D721Med (cell line): ENCODE data around the gene SH3BP2.

ENCODE experiments used
- DNase-seq: peaks from one replicate; pipeline ENCODE4 v3.0.0; 2011; ENCODE audit warnings: low spot score; ENCODE audit not compliant: insufficient read length
- FAIRE-seq: peaks from 2 replicates; lab custom pipeline; 2011; peaks lifted over from hg19 to GRCh38; lab: Jason Lieb, UNC
- TF ChIP-seq, protein P1 (sequence below): IDR thresholded peaks from 2 replicates; pipeline ENCODE4 v1.5.1; 2012; ENCODE audit warnings: mild to moderate bottlenecking, control low read depth; ENCODE audit not compliant: insufficient read depth; ENCODE audit errors: missing control alignments

The SH3BP2 gene

GRCh38 chr4:2783790-2784189 is 9.1 kb upstream of the SH3BP2 start:
- DNase-seq (no peak), FAIRE-seq (no peak)
- TF ChIP-seq, protein P1, sequence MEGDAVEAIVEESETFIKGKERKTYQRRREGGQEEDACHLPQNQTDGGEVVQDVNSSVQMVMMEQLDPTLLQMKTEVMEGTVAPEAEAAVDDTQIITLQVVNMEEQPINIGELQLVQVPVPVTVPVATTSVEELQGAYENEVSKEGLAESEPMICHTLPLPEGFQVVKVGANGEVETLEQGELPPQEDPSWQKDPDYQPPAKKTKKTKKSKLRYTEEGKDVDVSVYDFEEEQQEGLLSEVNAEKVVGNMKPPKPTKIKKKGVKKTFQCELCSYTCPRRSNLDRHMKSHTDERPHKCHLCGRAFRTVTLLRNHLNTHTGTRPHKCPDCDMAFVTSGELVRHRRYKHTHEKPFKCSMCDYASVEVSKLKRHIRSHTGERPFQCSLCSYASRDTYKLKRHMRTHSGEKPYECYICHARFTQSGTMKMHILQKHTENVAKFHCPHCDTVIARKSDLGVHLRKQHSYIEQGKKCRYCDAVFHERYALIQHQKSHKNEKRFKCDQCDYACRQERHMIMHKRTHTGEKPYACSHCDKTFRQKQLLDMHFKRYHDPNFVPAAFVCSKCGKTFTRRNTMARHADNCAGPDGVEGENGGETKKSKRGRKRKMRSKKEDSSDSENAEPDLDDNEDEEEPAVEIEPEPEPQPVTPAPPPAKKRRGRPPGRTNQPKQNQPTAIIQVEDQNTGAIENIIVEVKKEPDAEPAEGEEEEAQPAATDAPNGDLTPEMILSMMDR: no peak

- TF ChIP-seq, protein P1: no peak
- no peak for DNase-seq
- FAIRE-seq: no peak
Measured at GRCh38 chr4:2785613-2786012, 7.3 kb upstream of the SH3BP2 start.

DNA sequence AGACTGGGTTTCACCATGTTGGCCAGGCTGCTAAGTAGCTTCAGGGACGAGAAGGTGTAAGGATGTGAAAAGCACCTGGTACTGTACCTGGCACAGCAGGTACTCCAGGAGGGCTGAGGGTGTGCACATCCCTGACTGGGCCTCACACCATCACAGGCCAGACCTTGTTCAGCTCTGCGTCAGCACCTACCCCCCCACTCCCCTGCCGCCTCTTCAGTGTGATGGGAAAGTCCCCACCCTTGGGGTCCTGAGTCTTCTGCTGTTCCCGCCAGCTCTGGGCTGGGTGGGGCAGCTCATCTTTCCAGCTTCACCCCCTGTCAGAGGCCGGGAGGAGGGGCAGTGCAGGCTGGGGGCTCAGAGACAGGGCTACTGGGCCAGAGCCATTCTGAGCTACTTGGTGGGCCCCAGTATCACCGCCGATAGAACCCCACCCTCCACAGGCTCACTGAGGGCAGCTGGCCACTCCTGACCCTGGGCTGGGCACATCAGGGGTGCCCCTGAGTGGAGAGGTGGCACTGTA is 6.7 kb upstream of the SH3BP2 start:
- no peak for FAIRE-seq
- TF ChIP-seq, protein P1: no peak
- no peak for DNase-seq

DNA sequence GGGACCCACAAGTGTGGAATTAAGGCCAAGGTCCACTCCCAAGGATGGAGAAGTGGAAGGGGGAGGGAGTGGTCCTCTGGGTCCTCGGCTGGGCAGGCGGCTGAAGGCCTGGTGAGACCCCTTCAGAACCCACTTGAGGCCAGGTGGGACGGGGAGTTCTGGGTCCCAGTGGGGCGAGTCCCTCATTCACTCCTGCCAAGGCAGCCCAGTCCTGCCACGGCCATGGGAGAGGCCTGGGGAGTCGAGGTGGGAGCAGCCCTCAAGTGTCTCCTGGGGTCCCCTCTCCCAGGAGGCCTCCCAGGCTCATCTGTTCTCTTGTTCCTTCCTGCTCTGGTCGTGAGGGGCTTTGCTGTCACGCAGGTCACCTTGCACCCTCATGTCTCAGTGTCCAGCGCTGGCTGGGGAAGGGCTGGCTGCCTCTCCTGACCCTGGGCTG is 6.1 kb upstream of the SH3BP2 start:
- no peak for FAIRE-seq

GRCh38 chr4:2787230-2788100 is 5.4 kb upstream of the SH3BP2 start:
- FAIRE-seq (no peak), DNase-seq (no peak)
- TF ChIP-seq, protein P1: no peak

More for the DNA sequence above, 6.1 kb upstream of the SH3BP2 start:
- no peak for DNase-seq
- TF ChIP-seq, protein P1: no peak

DNA sequence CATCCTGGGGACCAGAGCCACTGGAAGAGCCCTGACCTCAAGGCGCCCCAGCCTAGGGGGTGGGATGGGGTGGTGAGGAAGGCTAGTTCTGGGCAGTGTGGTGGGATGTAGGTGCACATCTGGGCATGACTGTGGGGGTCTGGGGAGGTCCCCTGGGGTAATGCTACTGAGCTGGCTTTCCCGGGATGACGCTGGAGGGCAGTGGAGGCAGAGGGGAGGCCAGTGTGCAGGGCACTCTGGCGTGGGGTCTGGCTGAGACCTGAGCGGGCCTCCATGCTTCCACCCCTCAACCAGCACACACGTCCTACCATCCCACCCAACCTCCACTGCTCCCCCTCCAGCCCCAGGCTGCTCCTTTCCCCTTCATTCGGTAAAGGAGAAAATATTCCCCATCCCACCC is 4.8 kb upstream of the SH3BP2 start:
- FAIRE-seq (no peak), DNase-seq (no peak)
- TF ChIP-seq, protein P1: no peak

DNA sequence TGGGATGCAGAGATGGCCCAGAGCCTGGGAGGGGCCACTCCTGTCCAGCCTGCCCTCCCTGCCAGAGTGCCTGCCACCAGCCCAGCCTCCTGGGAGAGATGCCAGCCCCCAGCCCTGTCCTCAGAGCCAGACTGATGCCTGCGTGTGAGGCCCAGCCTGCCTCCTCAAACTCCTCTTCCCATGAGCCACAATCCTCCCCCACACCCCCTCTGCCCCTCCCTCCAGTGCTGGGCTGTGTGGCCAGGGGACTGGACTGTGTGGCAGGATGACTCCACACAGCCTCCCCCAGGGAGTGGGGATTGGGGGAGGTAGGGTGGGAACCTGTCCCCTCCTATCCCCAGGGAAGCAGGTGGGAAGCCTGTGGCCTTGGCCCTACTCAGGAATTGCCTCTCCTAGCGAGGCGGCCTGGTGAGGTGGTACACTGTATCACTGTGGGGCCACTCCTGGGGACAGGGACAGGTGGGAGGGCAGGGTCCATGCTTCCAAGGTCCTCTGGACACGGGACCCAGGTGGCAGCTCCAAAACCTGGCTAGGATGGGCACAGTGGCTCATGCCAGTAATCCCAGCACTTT is 4.3 kb upstream of the SH3BP2 start:
- no peak for FAIRE-seq
- TF ChIP-seq, protein P1: no peak
- no peak for DNase-seq
